22Rv1 (cell line): ENCODE measurements around the gene SLC23A2.

Experiments used
- H3K27ac ChIP-seq: fragments of 450-650 bp; 2 replicates; pipeline ENCODE4 v1.5.1; 2017
- CTCF ChIP-seq: fragments of 450-650 bp; IDR thresholded peaks from 2 replicates; pipeline ENCODE4 v1.5.1; 2017; ENCODE audit warnings: mild to moderate bottlenecking
- ZFX ChIP-seq: fragments of 450-650 bp; IDR thresholded peaks from 2 replicates; pipeline ENCODE4 v1.6.1; 2017; ENCODE audit warnings: antibody characterized with exemption, borderline replicate concordance

Gene SLC23A2

DNA sequence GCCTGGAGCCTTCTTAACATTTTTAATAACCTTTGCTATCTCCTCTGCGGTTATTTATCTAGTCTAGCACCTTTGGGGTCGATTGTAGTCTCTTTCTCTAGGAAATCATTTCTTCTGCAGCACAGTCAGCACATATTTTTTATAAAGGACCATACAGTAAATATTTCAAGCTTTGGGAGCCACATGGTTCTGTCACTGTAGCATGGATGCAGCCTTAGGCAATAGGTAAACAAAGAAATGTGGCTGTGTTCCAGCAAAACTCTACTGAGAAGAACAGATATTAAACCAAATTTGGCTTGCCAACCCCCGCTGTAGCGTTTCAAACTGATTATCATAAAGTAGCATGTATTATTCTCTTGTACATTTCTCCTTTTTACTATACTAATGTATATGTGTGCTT, 95.7 kb downstream of the SLC23A2 start:
- H3K27ac ChIP-seq = no peak overlapping the region
- no peak for TF ChIP-seq ZFX
- no peak for TF ChIP-seq CTCF

DNA sequence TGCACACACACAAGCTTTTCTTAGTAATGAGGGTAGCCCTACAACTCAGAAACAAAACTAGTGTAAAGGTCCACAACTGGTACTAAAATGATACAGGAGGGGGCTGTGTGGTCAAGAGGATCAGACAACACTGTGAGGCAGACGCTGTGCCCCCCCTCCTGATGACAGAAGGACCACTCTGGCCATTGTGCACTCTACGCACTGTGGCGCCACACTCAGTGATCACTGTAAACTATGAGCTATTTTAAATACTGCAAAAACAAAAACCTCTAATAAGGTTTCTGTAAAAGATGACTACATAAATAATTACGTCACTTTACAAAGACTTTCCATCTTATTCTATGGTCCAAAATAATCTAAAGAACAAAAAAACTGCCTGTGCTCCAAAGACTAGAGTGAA, 96.1 kb downstream of the SLC23A2 start:
- H3K27ac ChIP-seq = no peak overlapping the region

GRCh38 chr20:4904127-4904860, 97.0 kb downstream of the SLC23A2 start:
- TF ChIP-seq CTCF = no peak
- no peak for TF ChIP-seq ZFX
- no peak overlapping the region for H3K27ac ChIP-seq

More for the DNA sequence above, 96.1 kb downstream of the SLC23A2 start:
- TF ChIP-seq ZFX (no peak), CTCF (no peak)

DNA sequence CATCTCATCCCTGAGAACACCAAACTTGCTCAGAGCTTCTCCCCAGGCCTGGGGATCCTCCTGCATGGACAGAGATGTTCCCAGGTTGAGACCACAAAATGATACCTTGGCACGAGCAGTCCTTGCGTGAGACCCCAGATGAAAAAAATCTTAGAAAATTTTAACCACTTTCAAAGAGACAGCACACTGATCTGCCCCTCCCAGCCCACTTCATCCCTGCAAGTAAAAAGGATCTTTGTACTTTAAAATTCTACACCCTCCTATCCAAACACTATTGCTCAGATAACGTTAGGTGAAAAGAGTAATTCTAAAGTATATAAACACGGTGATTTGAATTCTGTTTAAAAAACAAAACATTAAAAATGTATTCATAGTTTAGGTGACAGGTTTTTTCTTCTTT, 98.5 kb downstream of the SLC23A2 start:
- no peak overlapping the region for H3K27ac ChIP-seq
- TF ChIP-seq ZFX (no peak), CTCF (no peak)

DNA sequence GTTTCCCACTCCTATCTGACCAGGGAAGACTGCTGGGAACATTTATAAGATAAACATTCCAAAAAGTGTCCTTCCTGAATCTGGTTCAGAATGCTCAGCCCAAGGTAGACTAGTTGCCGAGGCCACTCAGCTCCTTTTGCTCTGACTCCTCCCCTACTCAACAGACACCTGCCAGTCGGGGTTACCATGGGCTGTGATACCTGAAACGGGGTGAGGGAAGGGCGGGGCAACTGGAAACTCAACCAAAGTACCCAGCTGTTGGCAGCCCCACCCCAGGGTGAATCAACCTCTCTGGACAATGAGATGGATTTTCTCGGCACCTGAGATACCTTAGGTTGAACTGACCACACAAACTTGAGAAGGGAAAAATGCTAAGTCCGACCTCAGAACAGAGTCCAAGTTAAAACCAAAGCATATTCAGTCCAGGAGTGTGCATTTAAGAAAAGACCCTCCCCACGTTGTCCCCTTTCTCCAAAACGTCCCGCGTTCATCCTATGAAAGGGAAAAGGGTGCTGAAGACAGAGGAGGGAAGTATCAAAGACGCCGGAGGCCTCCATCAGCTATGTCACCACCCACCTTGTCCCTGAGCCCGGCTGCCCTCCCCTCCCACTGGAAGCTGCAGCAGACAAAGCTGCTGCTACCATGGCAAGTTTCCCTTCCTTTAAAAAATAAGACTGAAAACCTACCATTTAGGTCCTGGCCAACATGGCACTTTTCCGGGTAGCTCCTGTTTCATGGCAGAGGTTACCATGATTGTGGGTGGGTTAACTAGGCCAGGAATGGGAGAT, 100.1 kb downstream of the SLC23A2 start:
- no peak overlapping the region for H3K27ac ChIP-seq
- TF ChIP-seq CTCF = no peak
- TF ChIP-seq ZFX = no peak

- no peak overlapping the region for H3K27ac ChIP-seq
- no peak for TF ChIP-seq ZFX
- no peak for TF ChIP-seq CTCF
Observed at GRCh38 chr20:4898282-4899244, 102.7 kb downstream of the SLC23A2 start.
